AG04450 (cell line): ENCODE data around the gene MLEC. TPM values are rescaled to one million over a fixed set of nuclear protein-coding genes. Genes with fewer than 3 reads are reported as not detected.

ENCODE experiments used
- CTCF ChIA-PET: fragments of 300-600, 350-600 bp; formaldehyde crosslinking; extraction: SDS; loops from one replicate; lab custom pipeline; 2022; ENCODE audit warnings: antibody characterized with exemption, inconsistent platforms; lab: Charles Lee
- POLR2A ChIA-PET: fragments of 350-600 bp; formaldehyde crosslinking; extraction: SDS; loops from one replicate; lab custom pipeline; 2021; ENCODE audit warnings: antibody characterized with exemption, inconsistent platforms; lab: Yijun Ruan, JAX
- DNase-seq: peaks from one replicate; pipeline ENCODE4 v3.0.0-alpha.2; 2011; ENCODE audit warnings: low read depth, low spot score
- H3K27ac ChIP-seq: one replicate; pipeline ENCODE4 v1.5.1; 2012; ENCODE audit warnings: low read depth, low read length, control low read depth
- H3K27me3 ChIP-seq: one replicate; pipeline ENCODE4 v1.6.0; 2012; ENCODE audit warnings: low read length; ENCODE audit not compliant: control insufficient read depth, insufficient read depth
- H3K4me3 ChIP-seq: 2 replicates; pipeline ENCODE4 v1.5.1; 2011; ENCODE audit warnings: mild to moderate bottlenecking, low read depth, low read length, control low read depth
- H3K9me3 ChIP-seq: 2 replicates; pipeline ENCODE4 v1.5.1; 2012; ENCODE audit warnings: low read length; ENCODE audit not compliant: control insufficient read depth, insufficient read depth
- polyA plus RNA-seq: library from polyadenylated mRNA; depleted of rRNA; stranded (reverse); fragments of >200 nt; gene quantifications from 2 replicates; pipeline ENCODE4 v1.2.3, GENCODE V29; 2011
- TF ChIP-seq, protein P1 (sequence below): IDR thresholded peaks from 2 replicates; pipeline ENCODE4 v1.5.1; 2011; ENCODE audit warnings: low read depth, low read length, control low read depth, inconsistent platforms

Gene MLEC
- polyA plus RNA-seq, 1 experiment = 76.7 TPM

DNA sequence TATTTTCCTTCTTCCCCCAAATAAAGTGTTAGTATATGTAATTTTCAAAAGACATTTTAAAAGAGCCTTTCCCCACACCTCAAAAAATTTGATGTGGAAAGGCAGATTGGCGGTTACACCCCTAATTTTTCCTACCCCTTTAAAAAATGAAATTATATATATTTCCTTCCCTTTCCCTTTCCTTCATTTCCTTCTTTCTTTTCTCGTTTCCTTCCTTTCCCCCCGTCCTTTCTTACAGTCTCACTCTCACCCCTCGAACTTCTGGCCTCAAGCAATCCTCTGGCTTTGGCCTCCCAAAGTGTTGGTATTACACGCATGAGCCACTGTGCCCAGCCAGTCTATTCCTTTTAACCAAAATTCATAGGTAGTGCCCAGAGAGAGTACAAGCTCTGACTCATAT is 19.1 kb downstream of the MLEC start:
- ChIA-PET POLR2A (no interaction called here), CTCF (no interaction called here)
- Histone ChIP-seq H3K4me3 (no peak overlapping the region), H3K9me3 (peaks cover 3% of the 10 kb centered on the region; the same call in 1 of the 2 replicates), H3K27ac (no peak overlapping the region), H3K27me3 (no peaks in the 10 kb centered on the region)
- TF ChIP-seq, protein P1, sequence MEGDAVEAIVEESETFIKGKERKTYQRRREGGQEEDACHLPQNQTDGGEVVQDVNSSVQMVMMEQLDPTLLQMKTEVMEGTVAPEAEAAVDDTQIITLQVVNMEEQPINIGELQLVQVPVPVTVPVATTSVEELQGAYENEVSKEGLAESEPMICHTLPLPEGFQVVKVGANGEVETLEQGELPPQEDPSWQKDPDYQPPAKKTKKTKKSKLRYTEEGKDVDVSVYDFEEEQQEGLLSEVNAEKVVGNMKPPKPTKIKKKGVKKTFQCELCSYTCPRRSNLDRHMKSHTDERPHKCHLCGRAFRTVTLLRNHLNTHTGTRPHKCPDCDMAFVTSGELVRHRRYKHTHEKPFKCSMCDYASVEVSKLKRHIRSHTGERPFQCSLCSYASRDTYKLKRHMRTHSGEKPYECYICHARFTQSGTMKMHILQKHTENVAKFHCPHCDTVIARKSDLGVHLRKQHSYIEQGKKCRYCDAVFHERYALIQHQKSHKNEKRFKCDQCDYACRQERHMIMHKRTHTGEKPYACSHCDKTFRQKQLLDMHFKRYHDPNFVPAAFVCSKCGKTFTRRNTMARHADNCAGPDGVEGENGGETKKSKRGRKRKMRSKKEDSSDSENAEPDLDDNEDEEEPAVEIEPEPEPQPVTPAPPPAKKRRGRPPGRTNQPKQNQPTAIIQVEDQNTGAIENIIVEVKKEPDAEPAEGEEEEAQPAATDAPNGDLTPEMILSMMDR = no peak
- DNase-seq = no peak

DNA sequence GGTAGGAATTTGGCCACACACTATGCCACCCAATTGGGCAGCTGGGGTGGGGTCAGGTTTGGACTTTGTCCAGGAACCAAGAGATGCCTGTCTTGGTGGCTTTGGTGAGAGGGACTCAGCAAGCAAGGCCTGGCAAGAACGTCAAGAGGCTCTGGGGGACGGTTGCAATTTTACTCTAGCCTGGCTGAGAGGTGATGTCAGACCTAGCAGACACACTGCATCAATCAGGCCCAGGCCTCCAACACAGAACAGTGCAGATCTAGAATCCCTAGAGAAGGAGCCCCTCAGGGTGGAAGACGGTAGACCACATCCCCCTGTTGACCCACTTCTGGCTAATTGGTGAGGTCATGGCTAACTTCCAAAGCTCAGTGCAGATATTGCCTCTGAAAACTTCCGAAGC is 21.7 kb downstream of the MLEC start:
- TF ChIP-seq, protein P1 = no peak
- ChIA-PET CTCF (interaction anchor here (1.1 to 1.8 kb wide), 2 partner anchors 62 to 263 kb away, joined by 3 to 6 read pairs; no protein-coding TSS in a partner anchor), POLR2A (no interaction called here)
- H3K9me3 ChIP-seq = peaks cover 4% of the 10 kb centered on the region; the same call in 1 of the 2 replicates
- H3K27me3 ChIP-seq = no peaks in the 10 kb centered on the region
- no peak for DNase-seq
- no peak overlapping the region for H3K4me3 ChIP-seq
- no peak overlapping the region for H3K27ac ChIP-seq

DNA sequence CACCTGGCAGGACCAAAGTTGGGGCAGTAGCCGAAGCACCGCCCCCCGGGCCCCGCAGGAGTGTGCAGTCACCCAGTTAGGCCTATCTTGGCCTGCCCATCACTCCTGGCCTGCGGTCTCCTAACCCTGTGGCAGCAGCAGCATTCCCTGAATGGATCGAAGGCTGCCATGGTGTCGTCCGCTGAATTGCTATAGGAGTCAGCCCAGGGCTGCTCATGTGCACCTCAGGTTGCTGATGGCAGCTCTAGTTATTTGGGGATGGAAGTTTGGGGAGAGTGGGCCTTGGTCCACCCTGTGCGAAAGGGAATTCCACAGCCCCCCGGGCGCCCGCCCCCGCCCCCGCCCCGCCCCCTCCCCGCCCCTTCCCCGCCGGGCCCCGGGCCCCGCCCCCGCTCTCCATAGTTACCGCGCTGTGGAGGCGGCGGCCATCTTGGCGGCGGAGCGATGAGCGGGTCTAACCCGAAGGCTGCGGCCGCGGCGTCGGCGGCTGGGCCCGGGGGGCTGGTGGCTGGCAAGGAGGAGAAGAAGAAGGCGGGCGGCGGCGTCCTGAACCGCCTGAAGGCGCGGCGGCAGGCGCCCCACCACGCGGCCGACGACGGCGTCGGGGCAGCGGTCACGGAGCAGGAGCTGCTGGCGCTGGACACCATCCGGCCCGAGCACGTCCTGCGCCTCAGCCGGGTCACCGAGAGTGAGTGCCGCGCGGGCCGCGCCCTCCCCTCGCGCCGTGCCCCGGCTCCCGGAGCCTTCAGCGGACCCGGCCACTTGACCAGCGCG is 23.3 kb downstream of the MLEC start, which contains the start of gene UNC119B:
UNC119B (plus strand) TSS at position 428 of the 774 bp plus-strand sequence; CDS start at position 445, 17 bp downstream.
- CTCF ChIA-PET = interaction anchor here (0.5 to 1.8 kb wide), 4 partner anchors 13 to 376 kb away, joined by 3 to 6 read pairs (median 4); no protein-coding TSS in a partner anchor
- Histone ChIP-seq H3K9me3 (peaks cover 4% of the 10 kb centered on the region; the same call in 1 of the 2 replicates), H3K4me3 (peak within 1 kb of the TSS; percentile 75), H3K27me3 (no peaks in the 10 kb centered on the region), H3K27ac (peak within 1 kb of the TSS; percentile 21)
- TF ChIP-seq, protein P1 = no peak
- no peak for DNase-seq
- POLR2A ChIA-PET = interaction anchor here (0.6 to 1.2 kb wide), 5 partner anchors 22 to 509 kb away, joined by 3 to 8 read pairs (median 3); partner anchors contain the start of gene RPLP0

DNA sequence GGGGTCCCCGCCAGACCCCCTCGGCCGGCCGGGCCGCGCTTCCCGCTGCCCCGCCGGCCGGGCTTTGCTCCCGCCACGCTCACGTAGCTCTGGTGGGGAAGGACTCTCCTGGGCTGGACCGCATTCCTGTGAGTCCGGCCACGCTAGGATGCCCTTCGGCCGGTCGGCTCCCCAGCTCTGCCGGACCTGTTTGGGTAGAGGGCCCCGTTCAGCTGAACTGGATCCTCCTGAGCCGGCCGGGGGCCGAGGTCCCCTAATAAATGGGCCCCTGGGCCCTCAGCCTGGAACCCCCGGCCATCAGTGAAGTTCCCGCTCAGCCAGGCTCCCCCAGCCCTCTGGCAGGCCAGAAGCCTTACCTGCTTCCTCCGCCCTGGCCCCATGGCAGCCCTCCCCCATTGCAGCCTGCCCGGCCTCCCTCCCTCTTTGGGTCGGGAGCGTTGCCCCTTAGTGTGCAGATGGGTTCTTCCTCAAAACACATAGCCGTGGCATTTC is 23.9 kb downstream of the MLEC start:
- TF ChIP-seq, protein P1 = no peak
- no peak for DNase-seq
- CTCF ChIA-PET = interaction anchor here (1.2 to 2.0 kb wide), 3 partner anchors 61 to 349 kb away, joined by 5 to 6 read pairs (median 5); no protein-coding TSS in a partner anchor
- Histone ChIP-seq H3K4me3 (peak overlapping the region; percentile 75), H3K9me3 (peaks cover 4% of the 10 kb centered on the region; the same call in 1 of the 2 replicates), H3K27me3 (no peaks in the 10 kb centered on the region), H3K27ac (no peak overlapping the region)
- POLR2A ChIA-PET = interaction anchor here (0.6 to 1.2 kb wide), 4 partner anchors 23 to 510 kb away, joined by 3 to 8 read pairs (median 4); partner anchors contain the start of gene RPLP0
